ENCODE results near the gene PACRG. TPM values are rescaled to one million over a fixed set of nuclear protein-coding genes. Genes with fewer than 3 reads are reported as not detected.

Gene PACRG
- total and polyA plus RNA-seq, 12 donors: 2.1 to 34.6 (median 10.0) TPM

DNA sequence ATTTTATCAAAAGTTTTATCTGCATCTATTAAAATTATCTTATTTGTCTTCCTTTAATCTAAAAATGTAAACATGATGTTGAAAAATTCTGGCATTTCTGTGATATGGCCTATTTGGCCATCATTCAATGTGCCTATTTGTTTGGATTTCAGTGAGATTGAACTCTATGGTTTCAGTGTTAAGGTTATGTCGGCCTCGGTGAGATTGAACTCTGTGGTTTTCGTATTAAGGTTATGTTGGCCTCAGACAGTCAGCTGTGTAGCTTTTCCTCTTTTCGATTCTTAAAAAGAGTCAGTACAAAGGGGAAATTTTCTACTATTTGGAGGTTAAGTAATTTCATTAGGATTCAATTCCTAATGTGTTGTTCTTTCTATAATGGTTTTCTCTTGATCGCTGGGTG is 320.6 kb downstream of the PACRG start:
- TF ChIP-seq, protein P1, sequence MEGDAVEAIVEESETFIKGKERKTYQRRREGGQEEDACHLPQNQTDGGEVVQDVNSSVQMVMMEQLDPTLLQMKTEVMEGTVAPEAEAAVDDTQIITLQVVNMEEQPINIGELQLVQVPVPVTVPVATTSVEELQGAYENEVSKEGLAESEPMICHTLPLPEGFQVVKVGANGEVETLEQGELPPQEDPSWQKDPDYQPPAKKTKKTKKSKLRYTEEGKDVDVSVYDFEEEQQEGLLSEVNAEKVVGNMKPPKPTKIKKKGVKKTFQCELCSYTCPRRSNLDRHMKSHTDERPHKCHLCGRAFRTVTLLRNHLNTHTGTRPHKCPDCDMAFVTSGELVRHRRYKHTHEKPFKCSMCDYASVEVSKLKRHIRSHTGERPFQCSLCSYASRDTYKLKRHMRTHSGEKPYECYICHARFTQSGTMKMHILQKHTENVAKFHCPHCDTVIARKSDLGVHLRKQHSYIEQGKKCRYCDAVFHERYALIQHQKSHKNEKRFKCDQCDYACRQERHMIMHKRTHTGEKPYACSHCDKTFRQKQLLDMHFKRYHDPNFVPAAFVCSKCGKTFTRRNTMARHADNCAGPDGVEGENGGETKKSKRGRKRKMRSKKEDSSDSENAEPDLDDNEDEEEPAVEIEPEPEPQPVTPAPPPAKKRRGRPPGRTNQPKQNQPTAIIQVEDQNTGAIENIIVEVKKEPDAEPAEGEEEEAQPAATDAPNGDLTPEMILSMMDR (IDR thresholded peaks at IDR 0.05): no peak
- WGBS, 2 donors: 91 to 92% methylated on average over 5 of the region's 5 CpGs
- Histone ChIP-seq H3K9me3 (no peaks in the 10 kb centered on the region), H3K27me3 (no peaks in the 10 kb centered on the region), H3K4me3 (no peak overlapping the region), H3K4me1 (no peaks in the 10 kb centered on the region), H3K27ac (no peak overlapping the region), H3K36me3 (no peaks in the 10 kb centered on the region)
- intact Hi-C loops (cut with DNase I): no loop called here
- no peak for ATAC-seq
- no peak for DNase-seq

DNA sequence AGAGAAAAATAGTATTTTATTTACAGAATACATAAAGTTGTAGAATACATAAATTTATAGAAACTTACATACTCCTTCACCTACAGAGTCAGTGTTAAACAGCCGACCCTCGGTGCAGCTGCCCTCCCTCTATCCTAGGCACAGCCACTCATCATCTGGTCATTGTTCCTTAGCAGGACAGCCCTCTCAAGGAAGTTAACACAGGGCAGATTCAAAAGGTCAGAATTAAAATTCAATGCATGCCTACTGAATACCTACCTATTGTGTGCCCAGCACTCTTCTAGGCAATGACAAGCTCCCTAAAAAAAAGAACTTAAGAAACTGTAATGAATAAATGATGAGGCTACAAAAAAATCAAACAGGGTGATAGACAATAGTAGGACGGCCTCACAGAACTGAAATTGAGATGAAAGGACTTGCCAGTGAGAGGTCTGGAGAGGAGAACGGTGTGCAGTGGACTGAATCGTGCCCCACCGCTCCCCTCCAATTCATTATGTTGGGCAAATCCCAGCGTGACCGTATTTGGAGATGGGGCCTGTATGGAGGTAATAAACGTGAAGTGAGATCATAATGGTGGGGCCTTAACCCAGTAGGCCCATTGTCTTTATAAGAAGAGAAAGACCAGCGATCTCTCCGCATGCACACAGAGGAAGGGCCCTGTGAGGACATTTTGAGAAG is 326.0 kb downstream of the PACRG start:
- DNase-seq (no peak), ATAC-seq (no peak)
- TF ChIP-seq, protein P1 (IDR thresholded peaks at IDR 0.05): no peak
- 96 to 97% methylated on average over 11 of the region's 11 CpGs for WGBS, 2 donors
- no peaks in the 10 kb centered on the region for H3K4me1 ChIP-seq
- no peak overlapping the region for H3K4me3 ChIP-seq
- peaks cover 0 to 4% (median 0%) of the 10 kb centered on the region in 11 donors for H3K9me3 ChIP-seq
- H3K36me3 ChIP-seq: no peaks in the 10 kb centered on the region
- no peak overlapping the region for H3K27ac ChIP-seq
- H3K27me3 ChIP-seq: no peaks in the 10 kb centered on the region
- intact Hi-C loops (cut with DNase I): no loop called here

DNA sequence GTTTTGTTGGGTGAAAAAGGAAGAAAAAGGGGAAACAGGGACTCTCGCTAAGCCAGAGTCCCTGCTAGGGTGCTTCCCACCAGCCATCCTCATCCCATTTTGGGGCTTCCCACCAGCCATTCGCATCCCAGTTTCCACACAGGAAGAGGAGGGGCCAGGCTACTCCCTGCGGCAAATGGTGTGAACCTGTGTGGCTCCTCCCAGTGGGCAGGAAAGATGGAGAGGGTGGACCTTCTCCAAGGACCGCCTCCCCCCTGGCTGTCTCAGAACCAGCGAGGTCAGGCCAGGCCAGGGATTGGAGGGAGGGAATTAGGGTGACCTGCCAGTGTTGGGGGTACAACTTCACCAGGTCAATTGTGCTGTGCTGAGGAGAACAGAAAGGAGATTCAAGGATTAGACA is 326.9 kb downstream of the PACRG start:
- Histone ChIP-seq H3K36me3 (no peaks in the 10 kb centered on the region), H3K9me3 (peaks cover 0 to 12% (median 0%) of the 10 kb centered on the region in 11 donors), H3K4me3 (no peak overlapping the region), H3K27ac (no peak overlapping the region), H3K4me1 (no peaks in the 10 kb centered on the region), H3K27me3 (no peaks in the 10 kb centered on the region)
- intact Hi-C loops (cut with DNase I): no loop called here
- DNase-seq (no peak), ATAC-seq (no peak)
- 94 to 95% methylated on average over 5 of the region's 5 CpGs for WGBS, 2 donors
- TF ChIP-seq, protein P1 (IDR thresholded peaks at IDR 0.05): no peak

DNA sequence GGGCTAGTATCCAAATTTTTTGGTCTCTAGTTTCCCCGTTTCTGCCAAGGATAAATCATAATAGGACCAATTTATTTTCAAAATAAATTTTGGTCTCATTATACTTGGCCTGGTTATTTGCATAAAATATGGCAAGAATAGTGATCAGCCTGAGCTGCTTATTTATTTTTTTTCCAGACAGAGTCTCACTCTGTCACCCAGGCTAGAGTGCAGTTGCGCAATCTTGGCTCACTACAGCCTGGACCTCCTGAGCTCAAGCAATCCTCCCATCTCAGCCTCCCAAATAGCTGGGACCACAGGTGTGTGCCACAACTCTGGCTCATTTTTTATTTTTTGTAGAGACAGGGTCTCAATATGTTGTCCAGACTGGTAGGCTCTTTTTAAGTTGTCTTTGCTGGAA is 329.5 kb downstream of the PACRG start:
- Histone ChIP-seq H3K4me1 (no peaks in the 10 kb centered on the region), H3K27me3 (no peaks in the 10 kb centered on the region), H3K27ac (no peak overlapping the region), H3K36me3 (no peaks in the 10 kb centered on the region), H3K9me3 (peaks cover 0 to 16% (median 0%) of the 10 kb centered on the region in 11 donors), H3K4me3 (no peak overlapping the region)
- TF ChIP-seq, protein P1 (IDR thresholded peaks at IDR 0.05): no peak
- WGBS, 2 donors: 89 to 96% methylated on average over 2 of the region's 2 CpGs
- ATAC-seq: no peak
- intact Hi-C loops (cut with DNase I): no loop called here
- no peak for DNase-seq

Data from heart right ventricle (tissue), 16 donors.